Activated CD4-positive, CD25-positive, alpha-beta regulatory T cell treated with anti-CD3 and anti-CD28 coated beads, Interleukin-2, amount 50 U/mL, for 72 hours (primary cell): ENCODE data around the gene RB1.

Experiments
- DNase-seq: peaks from one replicate; pipeline ENCODE4 v3.0.0; 2021

Gene RB1

GRCh38 chr13:48500652-48501197 is 197.2 kb downstream of the RB1 start:
- no peak for DNase-seq

- no peak for DNase-seq
Measured at GRCh38 chr13:48501705-48502104, 198.2 kb downstream of the RB1 start.

GRCh38 chr13:48502601-48503319 is 199.2 kb downstream of the RB1 start:
- DNase-seq, result no peak

GRCh38 chr13:48504606-48505005 is 201.1 kb downstream of the RB1 start:
- DNase-seq, result no peak

- no peak for DNase-seq
Measured at GRCh38 chr13:48505012-48505411, 201.5 kb downstream of the RB1 start.

- DNase-seq, result no peak
Measured at GRCh38 chr13:48505597-48506091, 202.1 kb downstream of the RB1 start.

GRCh38 chr13:48506092-48506701 is 202.6 kb downstream of the RB1 start:
- no peak for DNase-seq

- no peak for DNase-seq
Measured at GRCh38 chr13:48507021-48507420, 203.5 kb downstream of the RB1 start.

- no peak for DNase-seq
Measured at GRCh38 chr13:48508011-48508410, 204.5 kb downstream of the RB1 start.

GRCh38 chr13:48510698-48511097 is 207.1 kb downstream of the RB1 start:
- DNase-seq, result no peak

- no peak for DNase-seq
Measured at GRCh38 chr13:48511621-48512230, 208.2 kb downstream of the RB1 start.

- DNase-seq, result no peak
Measured at GRCh38 chr13:48514793-48515192, 211.2 kb downstream of the RB1 start.

GRCh38 chr13:48515732-48516131 is 212.2 kb downstream of the RB1 start:
- DNase-seq, result no peak

GRCh38 chr13:48518083-48518482 is 214.5 kb downstream of the RB1 start:
- no peak for DNase-seq

- DNase-seq, result no peak
Measured at GRCh38 chr13:48526286-48526685, 222.7 kb downstream of the RB1 start.

GRCh38 chr13:48527955-48528354 is 224.4 kb downstream of the RB1 start:
- DNase-seq, result no peak

- DNase-seq, result no peak
Measured at GRCh38 chr13:48528720-48529119, 225.2 kb downstream of the RB1 start.

- no peak for DNase-seq
Measured at GRCh38 chr13:48530833-48531232, 227.3 kb downstream of the RB1 start.
